Stimulated activated CD4-positive, alpha-beta T cell treated with anti-CD3 and anti-CD28 coated beads, Interleukin-1b, Interleukin-23, amount 100 ng/mL, for 4 hours (primary cell): ENCODE measurements around the gene DDX49.

Experiments used
- DNase-seq, 2 donors: peaks; one replicate each; pipeline ENCODE4 v3.0.0-alpha.2; 2020; ENCODE audit warnings: low read depth in 2 of 2

The DDX49 gene

GRCh38 chr19:18919086-18919899 lies at the start of gene DDX49, which contains the start of gene COPE:
Gene DDX49, plus strand, starts transcription at chr19:18919715. Its CDS starts 27 bp downstream, at chr19:18919742.
Gene COPE, minus strand, starts transcription at chr19:18919387. Its CDS starts 39 bp downstream, at chr19:18919348.
- DNase-seq = peak; percentile 90 to 91

GRCh38 chr19:18869781-18870530 lies 49.6 kb upstream of the DDX49 start:
- no peak for DNase-seq

GRCh38 chr19:18870531-18871172 lies 48.9 kb upstream of the DDX49 start:
- DNase-seq = no peak

GRCh38 chr19:18871543-18871942 lies 48.0 kb upstream of the DDX49 start:
- DNase-seq = no peak

GRCh38 chr19:18875726-18876125 lies 43.8 kb upstream of the DDX49 start:
- no peak for DNase-seq

- no peak for DNase-seq
These were observed 42.6 kb upstream of the DDX49 start for GRCh38 chr19:18876865-18877264.

GRCh38 chr19:18878058-18878797 lies 41.3 kb upstream of the DDX49 start:
- DNase-seq = no peak

- DNase-seq = no peak
These were observed 40.5 kb upstream of the DDX49 start for GRCh38 chr19:18878858-18879578.

GRCh38 chr19:18879579-18880373 lies 39.7 kb upstream of the DDX49 start:
- DNase-seq = no peak

- no peak for DNase-seq
These were observed 38.0 kb upstream of the DDX49 start for GRCh38 chr19:18881491-18881890.

- DNase-seq = no peak
These were observed 35.8 kb upstream of the DDX49 start for GRCh38 chr19:18883526-18884304.

GRCh38 chr19:18886972-18887371 lies 32.5 kb upstream of the DDX49 start:
- no peak for DNase-seq

- no peak for DNase-seq
These were observed 29.4 kb upstream of the DDX49 start for GRCh38 chr19:18889949-18890745.

GRCh38 chr19:18893587-18894253 lies 25.8 kb upstream of the DDX49 start:
- no peak for DNase-seq

- no peak for DNase-seq
These were observed 25.1 kb upstream of the DDX49 start for GRCh38 chr19:18894254-18895037.

GRCh38 chr19:18895038-18895823 lies 24.3 kb upstream of the DDX49 start:
- no peak for DNase-seq
